ENCODE data around the gene HCN2. TPM values are rescaled to one million over a fixed set of nuclear protein-coding genes. Genes with fewer than 3 reads are reported as not detected.

HCN2 gene
- total RNA-seq = under 1 TPM in 2 of 4 donors, not detected in 2; 0.08 to 0.13 TPM
- polyA plus RNA-seq = under 1 TPM in 2 of 3 donors, not detected in 1; 0.04 to 0.05 TPM
- long read RNA-seq, donor 1 = 0 reads
- long read RNA-seq, donor 2 = 0 reads

GRCh38 chr19:589693-590395 is at the start of gene HCN2:
Gene HCN2 (plus strand): TSS chr19:589881. CDS start chr19:589946, 65 bp downstream.
- H3K27ac ChIP-seq = no peak within 1 kb of the TSS
- no peak for TF ChIP-seq CTCF (IDR thresholded peaks at IDR 0.05)
- no peaks in the 10 kb centered on the region for H3K4me1 ChIP-seq
- H3K27me3 ChIP-seq (ENCODE audit: insufficient read depth in 3 of 3, low read length in 2 of 3) = peaks cover 0 to 44% (median 20%) of the 10 kb centered on the region in 3 donors
- WGBS, 3 donors = 0 to 1% (median 1%) methylated on average over 20 to 121 of the region's 132 CpGs
- H3K4me3 ChIP-seq = peak within 1 kb of the TSS; percentile 30
- DNase-seq (no peak), ATAC-seq (no peak)
- intact Hi-C loops (cut with DNase I) = loop anchor here in 1 of 2 donors (5.0 to 10.0 kb wide), 2 partner anchors 37 to 145 kb away; no protein-coding TSS in a partner anchor
- H3K36me3 ChIP-seq (ENCODE audit: insufficient read depth in 1 of 2, low read depth in 1 of 2) = no peaks in the 10 kb centered on the region
- no peaks in the 10 kb centered on the region for H3K9me3 ChIP-seq

- peaks cover 0 to 61% of the 10 kb centered on the region in 2 donors for H3K36me3 ChIP-seq (ENCODE audit: insufficient read depth in 1 of 2, low read depth in 1 of 2)
- intact Hi-C loops (cut with DNase I) = no loop called here
- DNase-seq (no peak), ATAC-seq (no peak)
- H3K27ac ChIP-seq = no peak overlapping the region
- no peaks in the 10 kb centered on the region for H3K27me3 ChIP-seq (ENCODE audit: insufficient read depth in 3 of 3, low read length in 2 of 3)
- peaks cover 10% of the 10 kb centered on the region for H3K4me1 ChIP-seq
- H3K9me3 ChIP-seq = no peaks in the 10 kb centered on the region
- no peak overlapping the region for H3K4me3 ChIP-seq
- WGBS, 3 donors = 83 to 89% (median 88%) methylated on average over 51 of the region's 51 CpGs
- no peak for TF ChIP-seq CTCF (IDR thresholded peaks at IDR 0.05)
Observed at GRCh38 chr19:540867-541637, 48.6 kb upstream of the HCN2 start.

- 87 to 88% (median 88%) methylated on average over 26 of the region's 26 CpGs for WGBS, 3 donors
- Histone ChIP-seq H3K36me3 (ENCODE audit: insufficient read depth in 1 of 2, low read depth in 1 of 2) (peaks cover 0 to 54% of the 10 kb centered on the region in 2 donors), H3K9me3 (no peaks in the 10 kb centered on the region), H3K27ac (no peak overlapping the region), H3K4me3 (no peak overlapping the region), H3K27me3 (ENCODE audit: insufficient read depth in 3 of 3, low read length in 2 of 3) (no peaks in the 10 kb centered on the region), H3K4me1 (peaks cover 10% of the 10 kb centered on the region)
- no peak for TF ChIP-seq CTCF (IDR thresholded peaks at IDR 0.05)
- intact Hi-C loops (cut with DNase I) = no loop called here
- DNase-seq (no peak), ATAC-seq (no peak)
Observed at GRCh38 chr19:541699-542098, 48.0 kb upstream of the HCN2 start.

- no peak for DNase-seq
- no peaks in the 10 kb centered on the region for H3K9me3 ChIP-seq
- no peak for TF ChIP-seq CTCF (IDR thresholded peaks at IDR 0.05)
- peaks cover 0 to 48% of the 10 kb centered on the region in 2 donors for H3K36me3 ChIP-seq (ENCODE audit: insufficient read depth in 1 of 2, low read depth in 1 of 2)
- no peak overlapping the region for H3K27ac ChIP-seq
- H3K4me3 ChIP-seq = no peak overlapping the region
- H3K27me3 ChIP-seq (ENCODE audit: insufficient read depth in 3 of 3, low read length in 2 of 3) = no peaks in the 10 kb centered on the region
- H3K4me1 ChIP-seq = peaks cover 10% of the 10 kb centered on the region
- WGBS, 3 donors = 82 to 86% (median 85%) methylated on average over 34 of the region's 34 CpGs
- intact Hi-C loops (cut with DNase I) = no loop called here
- no peak for ATAC-seq
Observed at GRCh38 chr19:542173-542866, 47.4 kb upstream of the HCN2 start.
